CD4-positive, alpha-beta memory T cell (primary cell): ENCODE data around the gene SPAG7. TPM values are rescaled to one million over a fixed set of nuclear protein-coding genes. Genes with fewer than 3 reads are reported as not detected.
A peak's percentile ranks its signal among the peaks of the same experiment; 100 is the strongest.

Source experiments
- CTCF ChIA-PET: fragments of 350-600 bp; sonication (Branson Sonifier 250); formaldehyde crosslinking; loops from one replicate; lab custom pipeline; 2021; ENCODE audit warnings: inconsistent platforms; ENCODE audit not compliant: partially characterized antibody; lab: Charles Lee
- POLR2A ChIA-PET: fragments of 350-600 bp; sonication (Branson Sonifier 250); formaldehyde crosslinking; loops from one replicate; lab custom pipeline; 2021; ENCODE audit not compliant: partially characterized antibody; lab: Charles Lee
- DNase-seq, 5 donors: peaks; one replicate each; pipeline versions ENCODE4 v3.0.0 to v3.0.0-alpha.2; 2020 to 2022; ENCODE audit warnings: mixed read lengths in 1 of 5
- H3K27ac ChIP-seq: one replicate; pipeline ENCODE4 v1.7.0; 2013; ENCODE audit warnings: low read depth, low read length
- H3K27me3 ChIP-seq: 2 replicates; pipeline ENCODE4 v1.7.0; 2013; ENCODE audit warnings: mild to moderate bottlenecking, low read length, moderate library complexity; ENCODE audit not compliant: insufficient read depth
- H3K36me3 ChIP-seq: 2 replicates; pipeline ENCODE4 v1.7.0; 2013; ENCODE audit warnings: mild to moderate bottlenecking, low read length, moderate library complexity; ENCODE audit not compliant: insufficient read depth
- H3K4me1 ChIP-seq: 2 replicates; pipeline ENCODE4 v1.7.0; 2013; ENCODE audit warnings: mild to moderate bottlenecking, low read length, moderate library complexity; ENCODE audit not compliant: insufficient read depth
- H3K4me3 ChIP-seq, 2 donors: one replicate each; pipeline ENCODE4 v1.7.0; 2013; ENCODE audit warnings: low read length in 2 of 2, mild to moderate bottlenecking in 1 of 2
- H3K9me3 ChIP-seq, 2 donors: one replicate each; pipeline ENCODE4 v1.7.0; 2013; ENCODE audit warnings: low read length in 2 of 2, control low read depth in 1 of 2; ENCODE audit not compliant: control insufficient read depth in 1 of 2
- H3K27ac Mint-ChIP-seq, 7 donors: one replicate each; pipeline ENCODE4 v1.8.0; 2020 to 2021; ENCODE audit warnings: mixed read lengths in 7 of 7, mild to moderate bottlenecking in 6 of 7, inconsistent platforms in 3 of 7, moderate library complexity in 3 of 7
- H3K27me3 Mint-ChIP-seq, 2 donors: one replicate each; pipeline ENCODE4 v1.8.0; 2020 to 2021; ENCODE audit warnings: mixed read lengths in 2 of 2
- H3K36me3 Mint-ChIP-seq, 2 donors: one replicate each; pipeline ENCODE4 v1.8.0; 2020 to 2021; ENCODE audit warnings: mixed read lengths in 2 of 2, inconsistent platforms in 1 of 2, mild to moderate bottlenecking in 1 of 2
- H3K4me1 Mint-ChIP-seq, 4 donors: one replicate each; pipeline ENCODE4 v1.8.0; 2020 to 2021; ENCODE audit warnings: mixed read lengths in 4 of 4, mild to moderate bottlenecking in 1 of 4
- H3K4me3 Mint-ChIP-seq, 8 donors: one replicate each; pipeline ENCODE4 v1.8.0; 2020 to 2021; ENCODE audit warnings: mixed read lengths in 8 of 8, mild to moderate bottlenecking in 7 of 8, moderate library complexity in 6 of 8, inconsistent platforms in 3 of 8
- H3K9me3 Mint-ChIP-seq, 8 donors: one replicate each; pipeline ENCODE4 v1.8.0; 2020 to 2021; ENCODE audit warnings: mixed read lengths in 8 of 8, mild to moderate bottlenecking in 5 of 8, inconsistent platforms in 3 of 8, moderate library complexity in 1 of 8
- intact Hi-C: fragments of 100-400 bp; cut with micrococcal nuclease; formaldehyde crosslinking; loops from one replicate; pipeline ENCODE4 v1.15.1; 2023
- polyA plus RNA-seq, 2 donors: library from polyadenylated mRNA; unstranded; fragments of 300-500 nt; fragmentation: Illumina TruSeq; gene quantifications; one replicate each; pipeline ENCODE4 v1.2.3, GENCODE V29; 2021
- total RNA-seq, 2 experiments: library from RNA; stranded (reverse); gene quantifications; one replicate each; pipeline ENCODE4 v1.2.3, GENCODE V29; 2021

SPAG7 gene
- total and polyA plus RNA-seq, 4 experiments from 2014 or later: 36.7 to 133 (median 66.2) TPM

DNA sequence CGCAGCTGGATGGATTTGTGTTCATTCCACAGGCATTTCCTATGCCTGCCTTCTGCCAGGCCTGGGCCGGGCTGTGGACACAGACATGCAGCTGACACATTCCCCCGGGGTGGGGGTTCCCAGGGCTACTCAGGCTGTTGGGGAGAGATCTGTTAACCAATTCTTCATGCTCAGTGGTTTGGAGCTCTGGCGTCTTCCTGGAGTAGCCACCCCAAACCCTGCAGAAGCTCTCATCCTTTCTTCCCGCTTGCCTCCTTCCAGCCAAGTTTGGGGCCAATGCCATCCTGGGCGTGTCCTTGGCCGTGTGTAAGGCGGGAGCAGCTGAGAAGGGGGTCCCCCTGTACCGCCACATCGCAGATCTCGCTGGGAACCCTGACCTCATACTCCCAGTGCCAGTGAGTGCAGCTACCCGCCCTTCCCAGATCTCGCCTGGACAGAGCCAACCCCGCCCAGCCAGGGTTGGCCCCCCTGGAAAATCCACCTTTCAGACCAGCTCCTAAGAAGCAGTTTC lies 14.1 kb downstream of the SPAG7 start:
- DNase-seq: no peak
- ChIA-PET CTCF (interaction anchor here (0.6 to 5.1 kb wide), 2 partner anchors 44 to 52 kb away, joined by 3 to 33 read pairs; no protein-coding TSS in a partner anchor), POLR2A (interaction anchor here (0.8 to 25.3 kb wide), 5 partner anchors 9 to 44 kb away, joined by 3 to 973 read pairs (median 7); partner anchors contain the start of genes CAMTA2, RNF167, SLC25A11 and SPAG7)

DNA sequence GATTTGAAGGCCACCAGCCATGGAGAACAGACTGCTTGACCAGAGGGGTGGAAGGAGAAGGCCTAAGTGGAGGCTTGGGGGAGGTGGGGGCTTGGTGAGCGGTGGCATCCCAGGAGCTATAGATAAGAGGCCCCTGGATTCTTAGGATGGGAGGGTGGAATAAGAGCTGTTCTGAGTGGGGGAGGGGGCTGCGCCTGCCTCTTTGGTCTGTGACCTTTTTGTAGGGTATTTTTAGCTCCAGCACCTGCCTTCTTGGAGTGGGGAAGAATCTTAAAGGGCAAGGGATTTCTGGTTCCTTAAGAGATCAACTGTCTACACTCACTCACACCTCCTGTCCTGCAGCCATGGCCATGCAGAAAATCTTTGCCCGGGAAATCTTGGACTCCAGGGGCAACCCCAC lies 16.1 kb downstream of the SPAG7 start:
- intact Hi-C loops: no loop called here
- Histone ChIP-seq H3K27ac (no peak overlapping the region), H3K4me1 (peaks cover 17% of the 10 kb centered on the region), H3K4me3 (no peak overlapping the region), H3K36me3 (peaks cover 10% of the 10 kb centered on the region), H3K9me3 (no peaks in the 10 kb centered on the region), H3K27me3 (no peaks in the 10 kb centered on the region)
- CTCF ChIA-PET: interaction anchor here (0.6 to 3.1 kb wide), 6 partner anchors 11 to 84 kb away, joined by 3 to 11 read pairs (median 6); partner anchors contain the start of genes RNF167 and SPAG7
- Mint-ChIP-seq H3K27me3 (no peaks in the 10 kb centered on the region), H3K9me3 (peaks cover 0 to 2% (median 0%) of the 10 kb centered on the region in 8 donors), H3K27ac (peak overlapping the region in 4 of 7 donors; percentile 37 to 92 (median 56)), H3K4me1 (peaks cover 6 to 45% (median 20%) of the 10 kb centered on the region in 4 donors), H3K36me3 (peaks cover 9 to 16% of the 10 kb centered on the region in 2 donors), H3K4me3 (peak overlapping the region in 7 of 8 donors; percentile 3 to 84 (median 20))
- DNase-seq: no peak
- POLR2A ChIA-PET: interaction anchor here (8.0 to 25.3 kb wide), 2 partner anchors 12 to 17 kb away, joined by 215 to 973 read pairs; partner anchors contain the start of genes RNF167, SLC25A11 and SPAG7

More for the DNA sequence above, 14.1 kb downstream of the SPAG7 start:
- Mint-ChIP-seq H3K27ac (peak overlapping the region in 2 of 7 donors; percentile 29 to 61), H3K4me1 (peaks cover 6 to 36% (median 20%) of the 10 kb centered on the region in 4 donors), H3K27me3 (no peaks in the 10 kb centered on the region), H3K9me3 (peaks cover 0 to 2% (median 0%) of the 10 kb centered on the region in 8 donors), H3K36me3 (peaks cover 0 to 8% of the 10 kb centered on the region in 2 donors), H3K4me3 (no peak overlapping the region)
- intact Hi-C loops: no loop called here
- Histone ChIP-seq H3K4me1 (peaks cover 13% of the 10 kb centered on the region), H3K27me3 (no peaks in the 10 kb centered on the region), H3K36me3 (no peaks in the 10 kb centered on the region), H3K4me3 (no peak overlapping the region), H3K27ac (no peak overlapping the region), H3K9me3 (no peaks in the 10 kb centered on the region)

DNA sequence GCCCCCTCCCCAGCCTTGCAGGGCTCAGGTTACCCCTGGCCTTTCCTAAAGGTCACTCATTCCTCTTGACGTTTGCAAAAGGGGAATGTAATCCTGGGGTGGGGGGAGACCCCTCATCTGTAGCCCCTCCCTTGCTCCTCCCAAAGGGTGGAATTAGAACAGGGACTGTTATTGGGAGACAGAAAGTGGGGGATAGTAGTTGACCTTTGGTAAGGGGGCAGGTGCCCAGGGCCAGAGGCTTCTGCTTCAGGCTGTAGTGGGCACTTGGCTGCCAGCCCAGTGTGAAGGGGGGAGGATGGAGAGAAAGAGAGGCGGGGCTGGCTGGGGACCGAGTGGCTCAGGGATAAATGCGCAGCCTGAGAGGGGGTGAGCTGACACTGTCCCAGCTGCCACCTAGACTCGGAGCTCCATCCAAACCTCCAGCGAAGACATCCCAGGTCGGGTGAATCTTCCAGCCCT lies 16.8 kb downstream of the SPAG7 start, which contains the start of gene ENO3:
ENO3 (plus strand) TSS at position 374 of the 459 bp plus-strand sequence. CDS start 711 bp downstream, outside the sequence.
- ChIA-PET CTCF (interaction anchor here (1.0 to 3.1 kb wide), 5 partner anchors 10 to 41 kb away, joined by 3 to 11 read pairs (median 8); partner anchors contain the start of genes RNF167 and SPAG7), POLR2A (interaction anchor here (0.9 to 25.3 kb wide), 6 partner anchors 11 to 807 kb away, joined by 4 to 973 read pairs (median 6); partner anchors contain the start of genes CAMTA2, CYB5D2, INCA1 and KIF1C)
- Mint-ChIP-seq H3K4me3 (peak within 1 kb of the TSS; percentile 80 to 87 (median 83)), H3K4me1 (peaks cover 7 to 48% (median 22%) of the 10 kb centered on the region in 4 donors), H3K27ac (peak within 1 kb of the TSS; percentile 84 to 93 (median 91)), H3K27me3 (no peaks in the 10 kb centered on the region), H3K9me3 (peaks cover 0 to 2% (median 0%) of the 10 kb centered on the region in 8 donors), H3K36me3 (peaks cover 15 to 22% of the 10 kb centered on the region in 2 donors)
- Histone ChIP-seq H3K27ac (peak within 1 kb of the TSS; percentile 94), H3K4me3 (peak within 1 kb of the TSS in 1 of 2 donors; percentile 94), H3K36me3 (peaks cover 15% of the 10 kb centered on the region), H3K27me3 (no peaks in the 10 kb centered on the region), H3K9me3 (no peaks in the 10 kb centered on the region), H3K4me1 (peaks cover 24% of the 10 kb centered on the region)
- DNase-seq: no peak
- intact Hi-C loops: no loop called here

DNA sequence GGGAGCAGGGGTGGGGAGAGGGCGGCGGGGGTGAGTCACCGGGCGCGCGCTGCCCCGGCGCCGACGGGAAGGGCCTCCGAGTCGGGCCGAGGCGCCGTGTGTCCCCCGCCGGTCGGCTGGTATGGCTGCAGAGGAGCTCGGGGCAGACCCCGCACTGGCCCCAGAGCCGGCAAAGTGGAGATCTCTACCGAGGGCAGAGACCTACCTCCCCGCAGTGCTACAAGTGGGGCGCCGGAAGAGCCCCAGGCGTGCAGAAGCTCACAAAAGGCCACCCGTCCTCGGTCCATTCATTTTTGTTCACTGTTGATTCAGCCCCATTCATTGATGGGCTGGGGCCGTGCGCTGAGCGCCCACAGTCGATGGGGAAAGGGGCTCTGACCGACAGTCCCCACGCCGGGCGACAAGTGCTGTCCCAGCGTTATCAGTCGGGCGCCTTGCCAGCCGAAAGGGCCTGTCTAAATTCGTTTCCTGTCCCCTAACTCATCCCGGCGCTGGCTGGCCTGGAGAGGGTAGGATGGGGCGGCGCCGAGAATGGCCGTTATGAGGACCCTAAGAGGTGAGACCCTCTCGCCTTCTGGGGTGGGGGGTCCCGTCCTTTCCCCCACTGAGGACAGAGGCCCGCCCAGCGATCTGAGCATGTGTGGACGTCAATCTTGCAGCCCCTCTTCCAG lies 17.4 kb downstream of the SPAG7 start:
- Mint-ChIP-seq H3K27me3 (no peaks in the 10 kb centered on the region), H3K4me3 (peak overlapping the region; percentile 80 to 87 (median 83)), H3K9me3 (peaks cover 0 to 2% (median 0%) of the 10 kb centered on the region in 8 donors), H3K27ac (peak overlapping the region; percentile 84 to 93 (median 91)), H3K4me1 (peaks cover 13 to 54% (median 27%) of the 10 kb centered on the region in 4 donors), H3K36me3 (peaks cover 20 to 27% of the 10 kb centered on the region in 2 donors)
- Histone ChIP-seq H3K27me3 (no peaks in the 10 kb centered on the region), H3K36me3 (peaks cover 21% of the 10 kb centered on the region), H3K9me3 (no peaks in the 10 kb centered on the region), H3K27ac (peak overlapping the region; percentile 94), H3K4me1 (peaks cover 30% of the 10 kb centered on the region), H3K4me3 (peak overlapping the region in 1 of 2 donors; percentile 94)
- POLR2A ChIA-PET: interaction anchor here (0.9 to 25.3 kb wide), 6 partner anchors 11 to 807 kb away, joined by 4 to 973 read pairs (median 6); partner anchors contain the start of genes CAMTA2, CYB5D2, INCA1 and KIF1C
- intact Hi-C loops: no loop called here
- DNase-seq: peak in 2 of 5 donors; percentile 35
- CTCF ChIA-PET: interaction anchor here (0.9 to 3.1 kb wide), 5 partner anchors 13 to 41 kb away, joined by 3 to 11 read pairs (median 8); partner anchors contain the start of gene SPAG7

DNA sequence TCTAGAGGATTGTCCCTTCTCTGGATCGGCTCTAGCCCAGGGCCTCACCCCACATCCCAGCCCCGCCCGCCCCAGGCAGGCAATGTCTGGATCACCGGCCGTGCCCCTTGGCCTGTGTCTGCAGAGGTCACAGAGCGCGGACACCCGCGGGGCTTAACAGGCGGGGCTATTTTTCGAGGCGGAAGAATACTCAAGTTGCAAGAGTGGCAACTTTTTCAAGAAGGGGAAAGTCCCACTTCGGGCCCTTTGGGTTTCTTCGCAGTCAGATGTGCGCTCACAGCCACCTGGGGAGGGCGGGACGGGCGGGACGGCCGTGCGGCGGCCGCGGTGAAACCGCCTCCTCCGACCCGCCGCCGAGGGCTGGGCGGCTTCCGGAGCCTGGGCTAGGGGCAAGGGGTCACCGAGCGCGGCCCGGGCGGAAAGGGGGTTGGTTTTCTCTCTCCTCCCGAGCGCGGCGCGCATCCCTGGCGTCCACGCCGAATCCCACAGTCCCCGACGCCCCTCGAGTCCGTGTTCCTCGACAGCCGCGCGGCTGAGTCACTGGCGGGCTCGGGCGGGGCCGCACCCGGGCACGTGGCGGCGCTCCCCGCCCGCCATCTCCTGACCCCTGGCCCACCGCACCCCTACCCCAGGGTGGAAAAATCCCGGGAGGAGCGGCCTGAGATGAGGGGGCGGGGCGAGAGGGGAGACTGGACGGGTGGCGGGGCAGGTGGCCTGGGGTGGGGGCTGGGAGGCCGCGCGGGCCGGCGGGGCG lies 18.1 kb downstream of the SPAG7 start:
- Histone ChIP-seq H3K27ac (peak overlapping the region; percentile 94), H3K4me1 (peaks cover 37% of the 10 kb centered on the region), H3K4me3 (peak overlapping the region in 1 of 2 donors; percentile 94), H3K9me3 (no peaks in the 10 kb centered on the region), H3K36me3 (peaks cover 27% of the 10 kb centered on the region), H3K27me3 (no peaks in the 10 kb centered on the region)
- peak overlapping the region; percentile 84 to 95 (median 91) for H3K27ac Mint-ChIP-seq
- peaks cover 0 to 2% (median 0%) of the 10 kb centered on the region in 8 donors for H3K9me3 Mint-ChIP-seq
- DNase-seq: peak; percentile 81 to 89 (median 82)
- ChIA-PET CTCF (interaction anchor here (0.9 to 2.9 kb wide), 3 partner anchors 16 to 18 kb away, joined by 3 to 15 read pairs (median 5); partner anchors contain the start of gene SPAG7), POLR2A (interaction anchor here (0.7 to 25.3 kb wide), 16 partner anchors 10 to 164 kb away, joined by 3 to 973 read pairs (median 6); partner anchors contain the start of genes CAMTA2, CHRNE, GP1BA and INCA1)
- no peaks in the 10 kb centered on the region for H3K27me3 Mint-ChIP-seq
- H3K4me1 Mint-ChIP-seq: peaks cover 20 to 61% (median 34%) of the 10 kb centered on the region in 4 donors
- intact Hi-C loops: loop anchor here (1.0 to 2.0 kb wide), 2 partner anchors 18 to 239 kb away; partner anchors contain the start of genes ARRB2 and SPAG7
- peaks cover 25 to 35% of the 10 kb centered on the region in 2 donors for H3K36me3 Mint-ChIP-seq
- H3K4me3 Mint-ChIP-seq: peak overlapping the region; percentile 85 to 100 (median 99)

DNA sequence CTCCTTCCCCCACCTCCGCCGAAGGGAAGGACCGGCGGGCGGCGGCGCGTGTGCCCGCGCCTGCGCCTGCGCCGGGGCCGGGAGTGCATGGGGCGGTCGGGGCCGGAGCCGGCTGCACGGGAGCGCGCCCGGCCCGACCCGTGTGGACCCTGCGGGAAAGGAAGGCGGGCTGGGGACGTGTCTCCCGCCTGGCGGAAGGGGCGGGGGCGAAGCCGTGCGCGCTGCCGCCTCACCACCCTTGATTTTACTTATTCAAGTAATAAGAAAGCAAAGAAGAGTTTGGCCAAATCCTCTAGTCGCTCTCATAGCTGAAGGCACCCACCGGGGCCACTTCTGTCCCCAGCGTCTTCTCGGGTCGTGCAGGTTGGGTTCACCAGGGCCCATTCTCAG lies 18.7 kb downstream of the SPAG7 start:
- no peaks in the 10 kb centered on the region for H3K9me3 ChIP-seq
- H3K4me3 Mint-ChIP-seq: peak overlapping the region; percentile 95 to 100 (median 99)
- no peaks in the 10 kb centered on the region for H3K27me3 Mint-ChIP-seq
- peak overlapping the region; percentile 92 to 100 (median 98) for H3K27ac Mint-ChIP-seq
- peaks cover 0 to 2% (median 0%) of the 10 kb centered on the region in 8 donors for H3K9me3 Mint-ChIP-seq
- H3K36me3 Mint-ChIP-seq: peaks cover 31 to 40% of the 10 kb centered on the region in 2 donors
- peak overlapping the region; percentile 94 for H3K27ac ChIP-seq
- H3K36me3 ChIP-seq: peaks cover 27% of the 10 kb centered on the region
- CTCF ChIA-PET: interaction anchor here (0.8 to 2.9 kb wide), 2 partner anchors 18 to 40 kb away, joined by 3 to 15 read pairs; partner anchors contain the start of gene SPAG7
- H3K27me3 ChIP-seq: no peaks in the 10 kb centered on the region
- H3K4me1 ChIP-seq: peaks cover 43% of the 10 kb centered on the region
- POLR2A ChIA-PET: interaction anchor here (0.7 to 25.3 kb wide), 16 partner anchors 9 to 238 kb away, joined by 3 to 973 read pairs (median 7); partner anchors contain the start of genes ARRB2, C17orf107, CAMTA2 and CHRNE
- H3K4me3 ChIP-seq: peak overlapping the region; percentile 61 to 94
- peak in 4 of 5 donors; percentile 78 to 82 (median 80) for DNase-seq
- peaks cover 24 to 63% (median 39%) of the 10 kb centered on the region in 4 donors for H3K4me1 Mint-ChIP-seq
- intact Hi-C loops: loop anchor here (1.0 to 2.0 kb wide), 4 partner anchors 9 to 238 kb away; partner anchors contain the start of genes ARRB2, INCA1, KIF1C and RNF167
